Gastrocnemius medialis (tissue), 4 donors: ENCODE measurements around the gene ZBTB20.

Experiments used
- CTCF ChIP-seq, 5 experiments: fragments of 450-650 bp in 3 of 5; fragments of 200-600 bp in 2 of 5; sonication (generic) in 2 of 5; IDR thresholded peaks in 4 of 5; conservative IDR thresholded peaks in 1 of 5; 1 replicate in 4 of 5; 2 replicates in 1 of 5; pipeline ENCODE4 v1.5.1; 2016 to 2019; ENCODE audit warnings: antibody characterized with exemption in 5 of 5, mild to moderate bottlenecking in 3 of 5, moderate library complexity in 3 of 5
- POLR2A ChIP-seq, 2 donors: fragments of 450-650 bp; IDR thresholded peaks; one replicate each; pipeline ENCODE4 v1.6.1; 2017; ENCODE audit warnings: antibody characterized with exemption in 2 of 2, mild to moderate bottlenecking in 2 of 2, moderate library complexity in 2 of 2

DNA sequence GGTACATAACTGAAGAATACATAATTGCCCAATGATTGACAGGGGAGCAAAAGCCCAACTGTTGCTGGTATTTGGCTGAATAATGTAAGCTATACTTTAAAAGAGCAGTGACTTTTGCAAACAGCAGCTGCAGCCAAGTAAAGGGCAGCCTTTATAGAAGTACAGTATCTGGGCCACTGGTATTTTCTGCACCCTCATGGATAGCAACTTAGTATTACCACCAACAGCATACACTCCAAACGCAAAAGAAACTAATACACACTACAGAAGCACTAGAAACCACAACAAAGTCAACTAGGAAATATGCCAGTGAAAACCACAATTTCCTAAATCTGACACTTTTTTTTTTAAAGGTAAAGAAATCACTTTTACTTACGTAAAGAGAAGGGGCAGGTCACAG, 647.1 kb downstream of the ZBTB20 start:
- TF ChIP-seq CTCF (IDR thresholded peaks at IDR 0.05 in 4 of 5, conservative IDR thresholded peaks at IDR 0.05 in 1 of 5): no peak
- no peak for TF ChIP-seq POLR2A (IDR thresholded peaks at IDR 0.05)
